Activated CD8-positive, alpha-beta memory T cell treated with anti-CD3 and anti-CD28 coated beads, Interleukin-2, amount 50 U/mL, for 1 hour (primary cell): ENCODE data around the gene SCAANT1.
A peak's percentile ranks its signal among the peaks of the same experiment; 100 is the strongest.

ENCODE experiments used
- DNase-seq: peaks from one replicate; pipeline ENCODE4 v3.0.0-alpha.2; 2020; ENCODE audit errors: extremely low read depth

SCAANT1 gene

GRCh38 chr3:63934041-63934866 is 22.1 kb upstream of the SCAANT1 start:
- no peak for DNase-seq

GRCh38 chr3:63933459-63933858 is 21.3 kb upstream of the SCAANT1 start:
- no peak for DNase-seq

DNA sequence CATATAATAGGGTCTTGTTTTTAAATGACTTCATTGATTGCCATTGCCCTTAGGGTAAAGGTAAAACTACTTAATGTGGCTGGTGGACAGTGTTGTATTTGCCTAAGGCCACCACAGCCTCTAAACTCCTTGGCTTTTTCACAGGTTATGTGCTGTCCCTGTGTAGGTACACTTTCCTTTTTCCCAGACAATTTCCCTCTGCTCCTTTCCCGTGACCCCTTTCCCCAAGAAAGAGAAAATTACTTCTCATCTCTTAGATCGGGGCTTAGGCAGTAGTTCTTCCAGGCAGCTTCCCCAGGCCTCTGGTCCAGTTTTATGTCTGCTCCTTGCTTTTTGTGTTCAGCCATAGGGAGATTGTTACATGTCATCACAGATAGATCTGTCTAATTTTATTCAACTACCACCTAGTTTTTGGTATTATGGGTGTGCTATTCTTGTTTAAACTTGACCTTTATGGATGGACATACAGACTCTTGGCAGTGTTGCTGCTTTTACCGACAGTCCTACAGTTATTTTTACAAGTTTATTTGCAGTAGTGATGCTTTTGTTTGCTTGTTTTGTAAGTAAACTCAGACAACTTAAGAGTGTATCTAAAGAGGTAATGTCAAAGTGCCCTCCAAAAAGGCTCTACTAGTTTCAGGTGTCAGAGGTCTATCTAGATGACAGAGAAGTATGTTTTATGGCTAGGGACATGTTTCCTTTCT is 20.5 kb upstream of the SCAANT1 start:
- DNase-seq: no peak

- no peak for DNase-seq
These were observed 19.1 kb upstream of the SCAANT1 start for GRCh38 chr3:63931290-63931689.

- DNase-seq: no peak
These were observed 15.5 kb upstream of the SCAANT1 start for GRCh38 chr3:63927422-63928280.

- DNase-seq: no peak
These were observed 14.1 kb upstream of the SCAANT1 start for GRCh38 chr3:63926309-63926708.

- DNase-seq: no peak
These were observed 10.5 kb upstream of the SCAANT1 start for GRCh38 chr3:63922491-63923199.

GRCh38 chr3:63921741-63922482 is 9.7 kb upstream of the SCAANT1 start:
- no peak for DNase-seq

DNA sequence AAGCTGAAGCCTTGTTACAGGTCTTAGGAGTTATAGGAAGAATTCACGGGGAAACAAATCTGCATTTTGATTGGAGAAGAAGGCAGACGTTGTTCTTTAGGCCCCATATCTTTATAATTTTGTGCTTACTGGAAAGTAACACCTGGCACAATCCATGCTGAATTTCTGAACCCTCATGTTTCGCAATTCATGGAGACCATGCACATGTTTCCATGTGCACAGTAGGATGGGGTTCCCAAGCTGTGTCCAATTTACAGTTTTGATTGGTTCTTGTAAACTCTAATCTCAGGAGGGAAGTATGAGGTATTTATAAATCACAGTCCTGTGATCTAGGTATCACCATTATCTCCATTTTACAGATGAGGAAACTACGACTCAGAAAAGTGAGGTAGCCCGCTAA is 7.8 kb upstream of the SCAANT1 start:
- DNase-seq: no peak

GRCh38 chr3:63918321-63918720 is 6.1 kb upstream of the SCAANT1 start:
- no peak for DNase-seq

DNA sequence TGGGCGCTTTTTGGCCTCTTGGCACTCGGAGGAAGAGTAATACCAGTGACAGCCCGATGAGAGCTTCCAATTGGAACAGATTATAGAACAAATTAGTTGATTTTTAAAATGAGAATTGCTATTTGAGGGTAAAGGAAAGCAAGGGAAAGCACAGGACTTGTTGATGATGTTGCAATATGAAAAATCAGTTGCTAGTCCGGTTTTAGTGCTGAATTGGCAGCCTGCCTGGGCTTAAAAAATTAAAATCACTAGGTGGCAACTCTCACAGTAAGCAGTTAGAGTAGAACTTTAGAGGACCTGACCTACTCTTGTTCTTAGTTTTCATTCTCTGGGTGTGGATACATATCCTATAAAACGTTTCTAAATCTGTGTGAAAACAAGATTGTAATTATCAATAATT is 2.1 kb upstream of the SCAANT1 start:
- no peak for DNase-seq

DNA sequence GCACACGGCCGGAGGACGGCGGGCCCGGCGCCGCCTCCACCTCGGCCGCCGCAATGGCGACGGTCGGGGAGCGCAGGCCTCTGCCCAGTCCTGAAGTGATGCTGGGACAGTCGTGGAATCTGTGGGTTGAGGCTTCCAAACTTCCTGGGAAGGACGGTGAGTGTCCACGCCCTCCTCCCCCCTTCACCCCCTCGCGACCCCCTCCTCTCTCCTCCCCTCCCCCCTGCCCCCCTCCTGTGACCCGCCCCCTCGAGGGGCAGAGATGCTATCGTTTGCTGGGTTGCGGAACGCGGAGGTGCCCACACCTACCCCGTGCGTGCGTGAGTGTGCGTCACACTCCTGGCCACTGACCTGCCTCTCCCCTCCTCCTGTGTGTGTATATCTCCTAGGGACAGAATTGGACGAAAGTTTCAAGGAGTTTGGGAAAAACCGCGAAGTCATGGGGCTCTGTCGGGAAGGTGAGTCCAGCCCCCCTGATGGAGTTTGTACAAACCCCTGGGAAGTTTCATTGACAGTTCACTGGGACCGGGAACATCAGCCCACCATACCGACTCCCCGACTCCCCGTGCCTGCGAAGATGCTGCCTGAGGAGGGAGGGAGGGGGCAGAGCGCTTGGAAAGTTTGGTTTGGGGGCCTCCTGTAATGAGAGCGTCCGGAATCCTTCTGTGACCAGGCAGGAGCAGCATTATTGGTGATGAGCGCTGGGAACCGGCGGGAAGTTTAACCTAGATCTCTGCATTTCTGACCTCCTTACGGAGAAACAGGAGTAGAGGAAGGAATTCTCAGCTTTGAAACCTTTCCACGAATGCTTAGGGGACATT is 795 bp upstream of the SCAANT1 start:
- peak; percentile 22 for DNase-seq

GRCh38 chr3:63911509-63911872 is 692 bp downstream of the SCAANT1 start:
- DNase-seq: no peak

- no peak for DNase-seq
These were observed 1.3 kb downstream of the SCAANT1 start for GRCh38 chr3:63910891-63911290.

DNA sequence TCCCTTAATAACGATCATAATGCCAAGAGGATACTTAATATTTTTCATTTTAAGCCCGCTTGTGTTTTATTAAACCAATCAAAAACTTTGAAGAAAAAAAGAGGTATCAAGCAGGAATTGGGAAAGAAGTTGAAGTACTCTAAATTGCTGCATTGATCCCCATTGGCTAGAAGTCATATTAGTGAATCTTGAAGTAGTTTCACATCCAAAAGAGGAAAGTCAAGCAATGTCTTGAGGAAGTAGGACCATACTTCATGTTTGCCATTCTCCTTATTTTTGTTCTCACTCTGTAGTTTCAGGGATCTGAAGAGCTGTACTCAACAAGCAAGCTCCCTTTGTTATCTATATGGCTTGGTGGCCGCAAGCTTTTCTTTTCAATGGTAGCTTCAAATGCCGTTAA is 2.2 kb downstream of the SCAANT1 start:
- DNase-seq: no peak

GRCh38 chr3:63909431-63909830 is 2.8 kb downstream of the SCAANT1 start:
- no peak for DNase-seq

- DNase-seq: no peak
These were observed 3.4 kb downstream of the SCAANT1 start for GRCh38 chr3:63908776-63909175.

DNA sequence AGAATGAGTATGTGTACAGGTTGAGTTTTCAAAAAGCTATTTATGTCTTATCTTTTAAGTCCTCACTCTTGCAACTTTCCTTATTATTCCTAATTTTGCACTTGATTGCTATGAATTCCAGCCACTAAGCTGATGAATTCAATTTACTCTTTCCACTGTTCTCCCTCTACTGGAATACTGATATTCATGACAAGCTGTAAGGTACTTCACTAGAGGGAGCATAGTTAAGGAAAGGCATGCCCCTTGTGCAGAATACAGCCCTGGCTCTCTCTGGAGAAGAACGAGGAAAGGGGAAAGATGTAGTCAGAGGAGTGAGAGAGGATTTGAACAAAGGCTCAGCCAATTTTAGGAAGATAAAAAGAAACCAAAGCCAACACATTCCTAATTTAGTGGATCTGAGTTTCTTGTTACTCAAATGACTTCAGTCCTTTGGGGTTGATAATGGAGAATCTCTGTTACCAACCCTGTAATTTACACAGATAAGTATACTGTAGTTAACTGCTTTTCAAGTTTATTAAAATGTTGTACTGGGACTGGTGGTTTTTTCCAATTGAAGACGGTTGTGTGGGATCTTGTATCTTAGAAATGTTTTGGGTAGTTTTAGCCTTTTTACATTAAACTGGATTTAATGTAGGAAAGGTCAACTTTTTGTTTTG is 4.0 kb downstream of the SCAANT1 start:
- no peak for DNase-seq

- DNase-seq: no peak
These were observed 6.2 kb downstream of the SCAANT1 start for GRCh38 chr3:63905731-63906620.
